ENCODE measurements around the gene KRTAP24-1.

DNA sequence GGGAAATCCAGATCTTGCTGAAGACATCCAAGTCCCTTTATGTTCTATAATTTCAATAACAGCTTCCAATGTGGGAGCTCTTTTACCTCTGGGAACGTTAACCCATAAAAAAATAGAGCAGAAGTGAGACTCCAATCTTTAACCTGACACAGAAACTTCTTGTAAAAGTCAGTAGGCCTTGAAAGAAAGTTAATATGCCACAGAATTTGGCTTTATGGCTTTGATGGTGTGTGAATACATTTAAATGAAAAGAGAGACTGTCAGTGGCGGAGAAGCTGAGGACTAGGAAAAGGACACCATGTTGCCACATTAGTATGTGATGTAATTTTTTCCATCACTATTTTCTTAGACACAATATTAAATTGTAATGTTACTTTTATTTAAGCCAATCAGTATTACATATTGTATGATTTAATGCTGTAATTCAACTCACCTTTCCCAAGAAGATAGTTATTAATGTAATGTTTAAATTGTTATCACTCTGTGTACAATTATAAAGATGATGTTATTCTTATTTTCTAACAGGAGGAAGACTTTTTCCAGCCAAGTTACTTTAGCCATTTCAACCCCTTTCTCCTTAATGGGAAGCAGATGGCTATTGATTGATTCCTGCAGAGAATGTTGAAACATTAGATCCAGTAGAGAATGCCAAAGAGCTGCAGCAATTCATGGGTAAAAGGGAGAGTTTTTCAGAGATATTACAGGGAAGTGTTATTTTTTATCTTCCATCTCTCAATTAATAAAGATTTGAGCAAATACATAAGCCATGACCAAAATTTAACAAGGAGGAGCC, 49.3 kb downstream of the KRTAP24-1 start:
- TF ChIP-seq, protein P1, sequence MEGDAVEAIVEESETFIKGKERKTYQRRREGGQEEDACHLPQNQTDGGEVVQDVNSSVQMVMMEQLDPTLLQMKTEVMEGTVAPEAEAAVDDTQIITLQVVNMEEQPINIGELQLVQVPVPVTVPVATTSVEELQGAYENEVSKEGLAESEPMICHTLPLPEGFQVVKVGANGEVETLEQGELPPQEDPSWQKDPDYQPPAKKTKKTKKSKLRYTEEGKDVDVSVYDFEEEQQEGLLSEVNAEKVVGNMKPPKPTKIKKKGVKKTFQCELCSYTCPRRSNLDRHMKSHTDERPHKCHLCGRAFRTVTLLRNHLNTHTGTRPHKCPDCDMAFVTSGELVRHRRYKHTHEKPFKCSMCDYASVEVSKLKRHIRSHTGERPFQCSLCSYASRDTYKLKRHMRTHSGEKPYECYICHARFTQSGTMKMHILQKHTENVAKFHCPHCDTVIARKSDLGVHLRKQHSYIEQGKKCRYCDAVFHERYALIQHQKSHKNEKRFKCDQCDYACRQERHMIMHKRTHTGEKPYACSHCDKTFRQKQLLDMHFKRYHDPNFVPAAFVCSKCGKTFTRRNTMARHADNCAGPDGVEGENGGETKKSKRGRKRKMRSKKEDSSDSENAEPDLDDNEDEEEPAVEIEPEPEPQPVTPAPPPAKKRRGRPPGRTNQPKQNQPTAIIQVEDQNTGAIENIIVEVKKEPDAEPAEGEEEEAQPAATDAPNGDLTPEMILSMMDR (IDR thresholded peaks at IDR 0.05), result no peak
- TF ChIP-seq EZH2 (IDR thresholded peaks at IDR 0.05) (no peak), EZH2phosphoT487 (IDR thresholded peaks at IDR 0.05) (no peak)

All from neural progenitor cell (in vitro differentiated cells).